ENCODE data around the gene ITPR3. TPM values are rescaled to one million over a fixed set of nuclear protein-coding genes. Genes with fewer than 3 reads are reported as not detected.

ITPR3 gene
- total RNA-seq, 4 donors from 2014 or later = 139 to 250 (median 182) TPM

DNA sequence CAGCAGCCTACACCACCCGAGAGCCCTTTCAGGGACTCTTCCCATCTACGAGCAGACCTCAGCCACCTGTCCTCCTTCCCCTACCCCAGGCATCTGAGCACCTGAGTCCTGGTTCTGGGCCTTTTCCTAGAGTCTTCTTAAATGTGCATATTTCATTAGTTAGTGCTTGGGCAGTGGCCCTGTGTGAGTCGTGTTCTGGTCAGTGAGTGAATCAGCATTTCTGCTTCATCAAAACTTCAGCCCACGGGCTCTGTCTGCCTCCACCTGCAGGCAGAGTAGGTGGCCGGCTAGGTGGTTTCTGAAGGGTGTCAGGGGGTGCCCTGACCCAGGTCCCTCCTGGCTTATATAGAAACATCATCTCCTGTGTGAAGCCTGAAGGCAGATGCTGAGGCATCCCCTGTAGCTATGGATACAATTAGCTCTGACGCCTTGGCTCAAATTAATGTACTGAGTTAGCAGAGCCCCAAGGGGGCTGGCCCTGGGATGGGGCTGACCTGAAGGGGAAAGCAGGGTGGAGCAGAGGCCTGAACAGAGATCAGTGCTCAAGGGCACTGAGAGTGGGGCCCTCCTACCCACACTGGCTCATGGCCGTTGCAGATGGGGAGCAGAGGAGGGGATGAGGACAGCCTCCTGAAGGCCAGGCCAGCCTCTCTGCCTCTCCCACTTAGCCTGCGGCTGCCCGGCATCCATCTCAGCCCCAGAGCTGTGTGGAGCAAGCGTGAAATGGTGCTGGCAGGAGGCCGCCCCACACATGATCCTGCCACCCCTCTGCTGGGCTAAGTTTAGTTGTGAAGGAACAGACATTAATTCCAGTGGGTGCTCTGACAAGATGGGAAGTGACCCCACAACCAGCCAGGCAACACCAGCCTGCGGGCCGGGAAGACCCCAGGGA, 111.9 kb downstream of the ITPR3 start:
- no peaks in the 10 kb centered on the region for H3K4me1 ChIP-seq
- H3K4me3 ChIP-seq = no peak overlapping the region
- no peaks in the 10 kb centered on the region for H3K27me3 ChIP-seq
- H3K27ac ChIP-seq = no peak overlapping the region
- no peak for DNase-seq
- H3K9me3 ChIP-seq = no peaks in the 10 kb centered on the region
- no peaks in the 10 kb centered on the region for H3K36me3 ChIP-seq
- TF ChIP-seq, protein P1, sequence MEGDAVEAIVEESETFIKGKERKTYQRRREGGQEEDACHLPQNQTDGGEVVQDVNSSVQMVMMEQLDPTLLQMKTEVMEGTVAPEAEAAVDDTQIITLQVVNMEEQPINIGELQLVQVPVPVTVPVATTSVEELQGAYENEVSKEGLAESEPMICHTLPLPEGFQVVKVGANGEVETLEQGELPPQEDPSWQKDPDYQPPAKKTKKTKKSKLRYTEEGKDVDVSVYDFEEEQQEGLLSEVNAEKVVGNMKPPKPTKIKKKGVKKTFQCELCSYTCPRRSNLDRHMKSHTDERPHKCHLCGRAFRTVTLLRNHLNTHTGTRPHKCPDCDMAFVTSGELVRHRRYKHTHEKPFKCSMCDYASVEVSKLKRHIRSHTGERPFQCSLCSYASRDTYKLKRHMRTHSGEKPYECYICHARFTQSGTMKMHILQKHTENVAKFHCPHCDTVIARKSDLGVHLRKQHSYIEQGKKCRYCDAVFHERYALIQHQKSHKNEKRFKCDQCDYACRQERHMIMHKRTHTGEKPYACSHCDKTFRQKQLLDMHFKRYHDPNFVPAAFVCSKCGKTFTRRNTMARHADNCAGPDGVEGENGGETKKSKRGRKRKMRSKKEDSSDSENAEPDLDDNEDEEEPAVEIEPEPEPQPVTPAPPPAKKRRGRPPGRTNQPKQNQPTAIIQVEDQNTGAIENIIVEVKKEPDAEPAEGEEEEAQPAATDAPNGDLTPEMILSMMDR (IDR thresholded peaks at IDR 0.05) = no peak
- no peak for TF ChIP-seq POLR2A (IDR thresholded peaks at IDR 0.05)

GRCh38 chr6:33733709-33734007, 112.5 kb downstream of the ITPR3 start:
- Histone ChIP-seq H3K4me1 (no peaks in the 10 kb centered on the region), H3K9me3 (no peaks in the 10 kb centered on the region), H3K27me3 (no peaks in the 10 kb centered on the region), H3K36me3 (no peaks in the 10 kb centered on the region), H3K4me3 (no peak overlapping the region), H3K27ac (no peak overlapping the region)
- TF ChIP-seq, protein P1 (IDR thresholded peaks at IDR 0.05) = no peak
- TF ChIP-seq POLR2A (IDR thresholded peaks at IDR 0.05) = no peak
- DNase-seq = no peak

GRCh38 chr6:33735216-33735615, 114.1 kb downstream of the ITPR3 start:
- H3K27ac ChIP-seq = no peak overlapping the region
- H3K4me1 ChIP-seq = no peaks in the 10 kb centered on the region
- no peak overlapping the region for H3K4me3 ChIP-seq
- no peaks in the 10 kb centered on the region for H3K9me3 ChIP-seq
- DNase-seq = no peak
- no peaks in the 10 kb centered on the region for H3K27me3 ChIP-seq
- no peak for TF ChIP-seq POLR2A (IDR thresholded peaks at IDR 0.05)
- TF ChIP-seq, protein P1 (IDR thresholded peaks at IDR 0.05) = no peak
- H3K36me3 ChIP-seq = no peaks in the 10 kb centered on the region

DNA sequence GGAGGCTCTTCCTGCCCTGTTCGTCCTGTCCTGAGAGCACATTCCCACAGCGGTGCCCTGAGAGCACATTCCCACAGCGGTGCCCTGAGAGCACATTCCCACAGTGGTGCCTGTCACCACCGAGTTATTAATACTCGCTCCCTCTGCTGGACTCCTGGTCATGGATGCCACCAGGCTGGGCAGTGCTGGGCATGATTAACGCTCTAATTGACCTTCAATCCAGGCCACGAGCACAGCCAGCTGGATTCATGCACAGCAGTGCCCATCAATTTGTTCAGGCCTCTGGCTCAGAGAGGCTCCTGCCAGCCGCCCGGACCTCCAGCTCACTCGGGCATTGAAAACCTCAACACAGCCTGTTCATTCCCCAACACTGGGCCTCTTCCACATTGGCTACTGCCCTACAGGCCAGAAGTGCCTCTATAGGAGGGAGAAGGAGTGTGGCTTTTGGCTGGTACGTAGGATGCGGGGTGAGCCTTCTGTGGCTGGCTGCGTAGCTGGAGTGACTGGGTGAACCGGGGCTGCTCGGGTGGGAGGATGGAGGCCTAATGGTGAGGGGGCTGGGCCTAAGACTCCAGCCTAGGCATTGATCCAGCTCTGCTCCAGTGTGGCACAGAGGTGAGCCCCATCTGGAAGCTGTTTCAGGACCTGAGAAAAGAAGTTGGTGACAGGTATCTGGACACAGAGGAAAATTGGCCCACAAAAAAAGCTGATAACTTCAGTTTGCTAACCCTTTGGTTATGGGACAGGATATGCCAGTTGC, 116.3 kb downstream of the ITPR3 start:
- Histone ChIP-seq H3K36me3 (no peaks in the 10 kb centered on the region), H3K9me3 (no peaks in the 10 kb centered on the region), H3K4me3 (no peak overlapping the region), H3K27me3 (no peaks in the 10 kb centered on the region), H3K27ac (no peak overlapping the region), H3K4me1 (no peaks in the 10 kb centered on the region)
- no peak for TF ChIP-seq POLR2A (IDR thresholded peaks at IDR 0.05)
- TF ChIP-seq, protein P1 (IDR thresholded peaks at IDR 0.05) = no peak
- DNase-seq = no peak

GRCh38 chr6:33738153-33738552, 117.0 kb downstream of the ITPR3 start:
- DNase-seq = no peak

More at GRCh38 chr6:33738153-33738552, 117.0 kb downstream of the ITPR3 start:
- Histone ChIP-seq H3K27ac (no peak overlapping the region), H3K36me3 (no peaks in the 10 kb centered on the region), H3K27me3 (no peaks in the 10 kb centered on the region), H3K4me1 (no peaks in the 10 kb centered on the region), H3K4me3 (no peak overlapping the region), H3K9me3 (no peaks in the 10 kb centered on the region)
- TF ChIP-seq POLR2A (IDR thresholded peaks at IDR 0.05) = no peak
- TF ChIP-seq, protein P1 (IDR thresholded peaks at IDR 0.05) = no peak

Data from Peyer's patch (tissue), 4 donors.